ENCODE results near the gene MYO15A. TPM values are rescaled to one million over a fixed set of nuclear protein-coding genes. Genes with fewer than 3 reads are reported as not detected.

Gene MYO15A
- total RNA-seq, 1 experiment from 2014 or later: 0.28 TPM

GRCh38 chr17:18190628-18191235 is 82.2 kb downstream of the MYO15A start:
- Histone ChIP-seq H3K27ac (ENCODE audit: low read depth, low read length, poor library complexity, severe bottlenecking) (peak overlapping the region; percentile 2), H3K36me3 (ENCODE audit: insufficient read depth, low read length, poor library complexity, severe bottlenecking) (peaks cover 33% of the 10 kb centered on the region), H3K27me3 (replicated peaks; ENCODE audit: insufficient read depth, low read depth, low read length, poor library complexity) (no peaks in the 10 kb centered on the region), H3K4me3 (ENCODE audit: low read depth, low read length, poor library complexity, severe bottlenecking) (no peak overlapping the region), H3K9me3 (ENCODE audit: low read depth, low read length, poor library complexity, severe bottlenecking) (no peaks in the 10 kb centered on the region), H3K4me1 (ENCODE audit: insufficient read depth, low read length, poor library complexity, severe bottlenecking) (peaks cover 20% of the 10 kb centered on the region)
- DNase-seq (ENCODE audit: low spot score): no peak
- intact Hi-C loops (cut with micrococcal nuclease; ENCODE audit: unreplicated experiment): no loop called here
- TF ChIP-seq EZH2 (IDR thresholded peaks at IDR 0.05; ENCODE audit: borderline replicate concordance, low read depth, low read length, poor library complexity, severe bottlenecking) (no peak), CTCF (conservative IDR thresholded peaks at IDR 0.05; ENCODE audit: low read depth, low read length) (no peak)
- CTCF ChIA-PET: interaction anchor here (0.7 kb wide), 1 partner anchor 157 kb away, joined by 3 read pairs; no protein-coding TSS in a partner anchor
- BruUV-seq (replicated peaks): no TSS peak
- POLR2A ChIA-PET (ENCODE audit: low non-redundant PET): interaction anchor here (0.6 kb wide), 1 partner anchor 99 kb away, joined by 10 read pairs; no protein-coding TSS in a partner anchor

- TF ChIP-seq CTCF (conservative IDR thresholded peaks at IDR 0.05; ENCODE audit: low read depth, low read length): no peak
- no peak for TF ChIP-seq EZH2 (IDR thresholded peaks at IDR 0.05; ENCODE audit: borderline replicate concordance, low read depth, low read length, poor library complexity, severe bottlenecking)
- BruUV-seq (replicated peaks): no TSS peak
- ChIA-PET POLR2A (ENCODE audit: low non-redundant PET) (no interaction called here), CTCF (interaction anchor here (0.6 kb wide), 1 partner anchor 21 kb away, joined by 3 read pairs; no protein-coding TSS in a partner anchor)
- H3K4me3 ChIP-seq (ENCODE audit: low read depth, low read length, poor library complexity, severe bottlenecking): no peak overlapping the region
- H3K27ac ChIP-seq (ENCODE audit: low read depth, low read length, poor library complexity, severe bottlenecking): no peak overlapping the region
- H3K4me1 ChIP-seq (ENCODE audit: insufficient read depth, low read length, poor library complexity, severe bottlenecking): peaks cover 15% of the 10 kb centered on the region
- H3K27me3 ChIP-seq (replicated peaks; ENCODE audit: insufficient read depth, low read depth, low read length, poor library complexity): no peaks in the 10 kb centered on the region
- intact Hi-C loops (cut with micrococcal nuclease; ENCODE audit: unreplicated experiment): no loop called here
- no peak for DNase-seq (ENCODE audit: low spot score)
- peaks cover 39% of the 10 kb centered on the region for H3K36me3 ChIP-seq (ENCODE audit: insufficient read depth, low read length, poor library complexity, severe bottlenecking)
- H3K9me3 ChIP-seq (ENCODE audit: low read depth, low read length, poor library complexity, severe bottlenecking): no peaks in the 10 kb centered on the region
Measured at GRCh38 chr17:18191236-18191667, 82.7 kb downstream of the MYO15A start.

- H3K27me3 ChIP-seq (replicated peaks; ENCODE audit: insufficient read depth, low read depth, low read length, poor library complexity): no peaks in the 10 kb centered on the region
- H3K4me3 ChIP-seq (ENCODE audit: low read depth, low read length, poor library complexity, severe bottlenecking): no peak overlapping the region
- peaks cover 46% of the 10 kb centered on the region for H3K36me3 ChIP-seq (ENCODE audit: insufficient read depth, low read length, poor library complexity, severe bottlenecking)
- H3K27ac ChIP-seq (ENCODE audit: low read depth, low read length, poor library complexity, severe bottlenecking): no peak overlapping the region
- BruUV-seq (replicated peaks): no TSS peak
- DNase-seq (ENCODE audit: low spot score): no peak
- CTCF ChIA-PET: interaction anchor here (0.6 kb wide), 1 partner anchor 22 kb away, joined by 3 read pairs; no protein-coding TSS in a partner anchor
- peaks cover 8% of the 10 kb centered on the region for H3K4me1 ChIP-seq (ENCODE audit: insufficient read depth, low read length, poor library complexity, severe bottlenecking)
- POLR2A ChIA-PET (ENCODE audit: low non-redundant PET): no interaction called here
- TF ChIP-seq CTCF (conservative IDR thresholded peaks at IDR 0.05; ENCODE audit: low read depth, low read length): peak; percentile 28; the same call in 1 of the 2 replicates
- no peak for TF ChIP-seq EZH2 (IDR thresholded peaks at IDR 0.05; ENCODE audit: borderline replicate concordance, low read depth, low read length, poor library complexity, severe bottlenecking)
- intact Hi-C loops (cut with micrococcal nuclease; ENCODE audit: unreplicated experiment): no loop called here
- H3K9me3 ChIP-seq (ENCODE audit: low read depth, low read length, poor library complexity, severe bottlenecking): no peaks in the 10 kb centered on the region
Measured at GRCh38 chr17:18191967-18192366, 83.4 kb downstream of the MYO15A start.
